Stimulated activated CD8-positive, alpha-beta memory T cell treated with anti-CD3 and anti-CD28 coated beads, Interleukin-7, amount 100 ng/mL, for 4 hours (primary cell): ENCODE measurements around the gene CANX.

Experiments used
- DNase-seq, 2 donors: peaks; one replicate each; pipeline ENCODE4 v3.0.0-alpha.2; 2020; ENCODE audit warnings: low read depth in 2 of 2

The CANX gene

DNA sequence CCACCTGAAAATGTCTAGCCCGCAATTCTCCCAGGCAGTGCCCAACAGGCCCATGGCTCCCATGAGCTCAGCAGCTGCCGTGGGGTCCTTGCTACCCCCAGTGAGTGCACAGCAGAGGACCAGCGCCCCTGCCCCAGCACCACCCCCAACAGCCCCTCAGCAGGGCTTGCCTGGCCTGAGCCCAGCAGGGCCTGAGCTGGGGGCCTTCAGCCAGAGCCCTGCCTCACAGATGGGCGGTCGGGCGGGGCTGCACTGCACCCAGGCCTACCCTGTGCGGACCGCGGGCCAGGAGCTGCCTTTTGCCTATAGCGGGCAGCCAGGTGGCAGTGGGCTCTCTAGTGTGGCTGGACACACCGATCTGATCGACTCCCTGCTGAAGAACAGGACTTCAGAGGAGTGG lies 75.7 kb downstream of the CANX start:
- DNase-seq: no peak

DNA sequence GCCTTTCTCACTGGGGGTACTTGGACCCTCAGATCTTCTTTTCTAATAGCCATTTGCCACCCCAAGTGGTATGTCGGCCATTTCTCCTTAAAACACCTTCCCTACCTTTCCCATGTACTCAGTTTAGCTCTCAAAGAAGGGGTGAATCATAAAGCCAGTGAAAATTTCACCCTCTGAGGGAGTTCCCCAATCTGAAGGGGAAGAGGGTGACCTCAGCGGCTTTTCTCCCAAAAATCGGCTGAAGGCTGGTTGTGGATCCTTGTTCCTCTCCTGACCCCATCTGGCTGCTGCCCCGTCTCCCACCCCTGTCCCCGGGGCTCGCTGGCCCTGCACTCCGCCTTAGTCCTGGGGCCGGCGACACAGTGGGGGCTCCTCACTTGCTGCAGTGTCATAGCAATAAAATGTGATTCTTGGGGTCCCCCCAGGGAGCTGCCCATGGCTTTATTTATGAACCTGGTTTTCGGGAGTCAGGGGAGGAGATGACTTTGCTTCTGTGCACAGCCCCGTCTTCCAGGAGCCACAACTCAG lies 77.7 kb downstream of the CANX start:
- DNase-seq: no peak

DNA sequence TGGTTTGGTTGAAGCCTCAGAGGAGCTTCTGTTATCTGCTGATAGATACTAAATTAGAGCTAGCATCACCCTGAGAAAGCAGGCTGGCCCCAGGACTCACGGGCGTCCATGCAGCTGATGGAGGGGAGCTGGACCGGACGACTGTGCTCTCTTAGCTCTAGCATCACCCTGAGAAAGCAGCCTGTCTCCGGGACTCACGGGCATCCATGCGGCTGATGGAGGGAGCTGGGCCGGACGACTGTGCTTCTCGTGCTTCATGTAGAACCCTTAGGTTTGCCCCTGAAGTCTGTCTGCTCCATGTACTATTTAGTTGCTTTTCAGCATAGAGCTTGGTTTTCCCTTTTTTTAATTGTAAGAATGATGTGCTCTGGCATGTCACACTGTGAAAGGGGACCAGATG lies 78.7 kb downstream of the CANX start:
- DNase-seq: no peak

DNA sequence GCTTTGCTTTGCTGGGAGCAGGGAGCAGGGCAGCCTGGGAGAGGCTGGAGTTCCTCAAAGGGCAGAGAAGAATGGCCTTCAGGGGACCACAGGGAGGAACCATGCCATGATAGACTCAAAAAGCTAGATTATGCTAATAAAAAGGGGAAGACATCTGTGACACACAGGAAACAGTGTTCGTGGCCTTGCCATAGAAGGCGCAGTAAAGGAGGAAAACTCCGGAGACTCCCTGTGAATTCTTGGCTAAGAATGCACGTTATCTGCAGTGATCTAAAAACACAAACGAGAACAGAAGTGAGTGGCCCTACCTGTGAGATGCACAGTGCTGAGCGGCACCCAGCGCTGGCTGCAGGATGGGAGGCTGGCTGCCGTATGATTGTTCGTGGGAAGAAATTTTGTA lies 79.1 kb downstream of the CANX start:
- no peak for DNase-seq

- no peak for DNase-seq
These were observed 79.8 kb downstream of the CANX start for GRCh38 chr5:179778591-179778990.

DNA sequence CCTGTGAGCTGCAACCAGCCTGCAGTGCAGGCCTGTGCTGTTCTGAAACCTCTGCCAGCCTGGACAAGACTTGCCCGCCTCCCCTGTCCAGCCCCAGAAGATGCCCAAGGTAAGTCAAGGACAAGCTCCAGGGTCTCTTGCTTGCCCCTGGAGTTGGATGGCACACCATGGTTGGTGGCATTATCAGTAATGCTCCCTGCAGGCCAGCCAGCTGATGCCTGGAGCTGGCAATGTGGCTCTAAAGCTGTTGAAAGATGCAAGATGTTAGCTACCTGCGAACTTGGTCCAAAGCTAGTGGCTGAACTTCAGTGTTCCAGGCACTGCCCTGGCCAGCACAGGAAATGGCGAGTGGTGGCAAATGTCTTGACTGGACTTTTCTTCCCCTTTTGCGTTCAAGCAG lies 81.1 kb downstream of the CANX start:
- DNase-seq: no peak

DNA sequence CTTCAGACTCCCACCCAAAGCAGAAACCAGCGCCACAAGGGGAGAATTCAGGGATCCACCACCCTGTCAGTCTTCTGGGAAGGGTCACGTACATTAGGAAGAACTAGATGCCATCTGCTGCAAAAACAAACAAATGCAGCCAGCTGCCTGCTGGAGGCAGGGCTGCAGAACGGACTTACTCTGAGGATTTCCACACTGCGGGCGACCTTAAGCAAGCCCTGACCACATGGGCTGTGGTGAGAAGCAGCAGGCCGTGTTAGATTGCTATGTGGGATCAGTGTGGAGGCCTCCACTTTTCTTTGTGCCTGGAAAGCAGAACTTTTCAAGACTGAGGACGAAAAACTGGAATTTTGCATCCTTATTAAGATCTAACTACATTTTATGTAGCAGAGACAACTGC lies 81.6 kb downstream of the CANX start:
- no peak for DNase-seq
